GM06990 (cell line): ENCODE data around the gene ZFAND3.
"Not testable (repeated sequence)": the region's sequence is repeated elsewhere in the genome, so short reads cannot be mapped to it uniquely, and the experiment has no call there.

Source experiments
- DNase-seq: peaks from one replicate; pipeline ENCODE4 v3.0.0-alpha.2; 2011; ENCODE audit not compliant: insufficient read length; ENCODE audit errors: extremely low read depth
- H3K27me3 ChIP-seq: replicated peaks from 2 replicates; pipeline ENCODE4 v1.6.0; 2011; ENCODE audit warnings: low read length; ENCODE audit not compliant: control insufficient read depth, insufficient read depth
- H3K36me3 ChIP-seq: 2 replicates; pipeline ENCODE4 v1.5.1; 2011; ENCODE audit warnings: low read length; ENCODE audit not compliant: control insufficient read depth, insufficient read depth
- H3K4me3 ChIP-seq: replicated peaks from 2 replicates; pipeline ENCODE4 v1.5.1; 2011; ENCODE audit warnings: low read depth, mild to moderate bottlenecking, control low read depth, low read length
- TF ChIP-seq, protein P1 (sequence below): IDR thresholded peaks from 2 replicates; pipeline ENCODE4 v1.5.1; 2011; ENCODE audit warnings: low read length, control low read depth, mild to moderate bottlenecking, inconsistent platforms; ENCODE audit not compliant: insufficient read depth, poor library complexity, severe bottlenecking

The ZFAND3 gene

DNA sequence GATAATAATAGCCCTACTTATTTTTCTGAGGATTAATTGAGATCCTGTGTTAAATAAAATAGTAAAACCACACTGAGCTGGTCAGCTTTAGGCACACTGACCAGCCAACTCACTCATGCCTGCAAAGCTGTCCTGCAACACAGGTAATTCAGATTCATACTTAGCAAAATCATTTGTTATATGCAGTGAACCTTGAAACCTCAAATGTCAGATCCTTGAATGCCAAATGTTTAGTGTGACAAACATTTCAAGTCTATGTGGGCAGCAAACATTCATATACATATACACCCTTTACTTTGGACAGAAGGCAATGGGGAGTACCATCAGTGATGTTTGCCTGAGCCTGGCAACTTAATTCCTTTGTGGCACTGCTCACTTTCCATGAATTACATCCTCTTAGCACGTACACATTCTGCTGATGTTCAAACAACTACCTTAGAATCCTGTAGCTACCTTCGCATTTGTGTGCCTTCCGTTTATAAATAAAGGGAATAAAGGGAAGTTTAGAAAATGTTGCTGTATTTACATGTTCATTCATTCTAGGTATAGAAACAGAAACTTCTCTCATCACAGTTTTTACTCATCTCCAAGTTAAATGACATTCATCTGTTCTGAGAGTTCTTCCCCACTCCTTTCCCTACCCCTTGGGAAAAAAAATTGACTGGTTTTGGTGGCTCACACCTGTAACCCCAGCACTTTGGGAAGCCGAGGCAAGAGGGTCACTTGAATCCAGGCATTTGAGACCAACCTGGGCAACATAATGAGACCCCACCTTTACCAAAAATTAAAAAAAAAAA is 140.8 kb downstream of the ZFAND3 start:
- TF ChIP-seq, protein P1, sequence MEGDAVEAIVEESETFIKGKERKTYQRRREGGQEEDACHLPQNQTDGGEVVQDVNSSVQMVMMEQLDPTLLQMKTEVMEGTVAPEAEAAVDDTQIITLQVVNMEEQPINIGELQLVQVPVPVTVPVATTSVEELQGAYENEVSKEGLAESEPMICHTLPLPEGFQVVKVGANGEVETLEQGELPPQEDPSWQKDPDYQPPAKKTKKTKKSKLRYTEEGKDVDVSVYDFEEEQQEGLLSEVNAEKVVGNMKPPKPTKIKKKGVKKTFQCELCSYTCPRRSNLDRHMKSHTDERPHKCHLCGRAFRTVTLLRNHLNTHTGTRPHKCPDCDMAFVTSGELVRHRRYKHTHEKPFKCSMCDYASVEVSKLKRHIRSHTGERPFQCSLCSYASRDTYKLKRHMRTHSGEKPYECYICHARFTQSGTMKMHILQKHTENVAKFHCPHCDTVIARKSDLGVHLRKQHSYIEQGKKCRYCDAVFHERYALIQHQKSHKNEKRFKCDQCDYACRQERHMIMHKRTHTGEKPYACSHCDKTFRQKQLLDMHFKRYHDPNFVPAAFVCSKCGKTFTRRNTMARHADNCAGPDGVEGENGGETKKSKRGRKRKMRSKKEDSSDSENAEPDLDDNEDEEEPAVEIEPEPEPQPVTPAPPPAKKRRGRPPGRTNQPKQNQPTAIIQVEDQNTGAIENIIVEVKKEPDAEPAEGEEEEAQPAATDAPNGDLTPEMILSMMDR, result no peak
- no peaks in the 10 kb centered on the region for H3K27me3 ChIP-seq
- no peaks in the 10 kb centered on the region for H3K36me3 ChIP-seq
- DNase-seq, result peak; percentile 25
- H3K4me3 ChIP-seq, result no peak overlapping the region

DNA sequence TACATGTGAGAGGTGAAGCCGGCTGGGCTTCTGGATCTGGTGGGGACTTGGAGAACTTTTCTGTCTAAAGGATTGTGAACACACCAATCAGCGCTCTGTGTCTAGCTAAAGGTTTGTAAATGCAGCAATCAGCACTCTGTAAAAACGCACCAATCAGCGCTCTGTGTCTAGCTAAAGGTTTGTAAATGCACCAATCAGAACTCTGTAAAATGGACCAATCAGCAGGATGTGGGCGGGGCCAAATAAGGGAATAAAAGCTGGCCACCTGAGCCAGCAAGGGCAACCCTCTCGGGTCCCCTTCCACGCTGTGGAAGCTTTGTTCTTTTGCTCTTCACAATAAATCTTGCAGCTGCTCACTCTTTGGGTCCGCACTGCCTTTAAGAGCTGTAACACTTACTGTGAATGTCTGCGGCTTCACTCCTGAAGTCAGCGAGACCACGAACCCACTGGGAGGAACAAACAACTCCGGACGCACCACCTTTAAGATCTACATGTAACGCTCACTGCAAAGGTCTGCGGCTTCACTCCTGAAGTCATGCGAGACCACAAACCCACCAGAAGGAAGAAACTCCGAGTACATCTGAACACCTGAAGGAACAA is 143.1 kb downstream of the ZFAND3 start:
- H3K4me3 ChIP-seq, DNase-seq, H3K36me3 ChIP-seq, H3K27me3 ChIP-seq: not testable (repeated sequence)

DNA sequence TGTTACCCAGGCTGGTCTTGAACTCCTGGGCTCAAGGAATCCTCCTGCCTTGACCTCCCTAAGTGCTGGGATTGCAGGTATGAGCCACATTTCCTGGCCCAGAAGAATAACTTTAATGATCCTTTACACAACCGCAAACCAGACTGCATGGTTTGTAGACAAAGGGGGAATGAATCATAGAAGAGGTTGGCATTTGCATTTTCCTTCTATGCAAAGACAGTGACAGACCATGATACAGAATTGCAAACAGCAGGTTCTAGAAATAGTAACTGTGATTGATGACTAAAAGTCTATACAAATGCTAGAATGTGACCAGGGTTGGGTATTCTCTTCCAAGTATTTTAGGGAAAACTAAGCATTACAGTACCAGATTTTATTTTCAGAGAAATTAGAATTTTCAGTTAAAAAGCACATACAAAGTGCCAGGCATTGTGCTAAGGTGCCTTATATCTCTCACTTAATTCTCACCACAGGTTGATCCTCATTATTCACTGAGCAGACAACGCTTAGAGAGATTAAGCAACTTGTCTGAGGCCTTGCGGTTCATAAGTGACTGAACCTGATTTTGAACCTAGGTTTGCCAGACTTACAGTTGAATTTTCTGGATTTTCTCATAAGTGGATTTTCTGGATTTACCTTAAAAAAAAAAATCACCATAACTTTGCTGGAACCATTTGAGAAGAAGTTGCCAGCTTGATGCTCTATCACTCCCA is 146.6 kb downstream of the ZFAND3 start:
- Histone ChIP-seq H3K4me3 (no peak overlapping the region), H3K36me3 (no peaks in the 10 kb centered on the region), H3K27me3 (no peaks in the 10 kb centered on the region)
- peak; percentile 52 for DNase-seq
- TF ChIP-seq, protein P1, result no peak

DNA sequence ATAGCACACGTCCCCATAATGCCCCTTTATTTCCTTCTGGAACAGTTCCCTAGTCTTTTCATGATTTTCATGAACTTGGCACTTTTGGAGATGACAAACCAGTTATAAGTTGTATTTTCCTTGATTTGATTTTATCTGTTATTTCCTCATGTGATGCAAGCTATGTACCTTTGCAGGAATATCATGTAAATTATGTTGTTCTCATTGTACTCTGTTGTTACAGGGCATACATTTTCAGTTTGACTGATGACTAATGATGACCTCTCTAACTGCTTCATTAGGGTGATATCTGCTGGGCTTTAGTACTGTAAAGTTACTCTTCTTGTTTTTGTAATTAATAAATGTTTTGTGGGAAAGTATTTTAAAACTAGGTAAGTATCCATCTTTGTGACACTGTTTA is 147.3 kb downstream of the ZFAND3 start:
- Histone ChIP-seq H3K27me3 (no peaks in the 10 kb centered on the region), H3K4me3 (no peak overlapping the region), H3K36me3 (no peaks in the 10 kb centered on the region)
- DNase-seq, result no peak
- TF ChIP-seq, protein P1, result no peak

DNA sequence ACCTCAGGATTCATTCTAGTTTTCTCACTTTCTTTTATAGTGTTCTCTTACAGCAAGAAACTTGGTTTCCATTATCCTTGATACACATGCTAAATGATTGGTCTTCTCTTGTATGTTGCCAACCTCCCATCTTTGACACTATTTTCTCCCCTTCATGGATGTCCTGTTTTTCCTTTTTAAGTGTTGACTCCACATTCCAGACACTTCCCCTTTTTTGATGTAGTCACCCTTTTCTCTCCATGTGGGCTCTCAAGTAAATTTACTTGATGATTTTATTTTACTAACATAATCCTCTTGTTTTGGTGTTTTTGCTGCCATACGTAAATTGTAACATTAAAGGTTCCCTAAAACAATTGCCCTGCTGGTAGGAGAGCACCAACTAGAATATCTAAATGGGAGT is 148.1 kb downstream of the ZFAND3 start:
- no peaks in the 10 kb centered on the region for H3K27me3 ChIP-seq
- H3K36me3 ChIP-seq, result no peaks in the 10 kb centered on the region
- TF ChIP-seq, protein P1, result no peak
- no peak overlapping the region for H3K4me3 ChIP-seq
- DNase-seq, result no peak

DNA sequence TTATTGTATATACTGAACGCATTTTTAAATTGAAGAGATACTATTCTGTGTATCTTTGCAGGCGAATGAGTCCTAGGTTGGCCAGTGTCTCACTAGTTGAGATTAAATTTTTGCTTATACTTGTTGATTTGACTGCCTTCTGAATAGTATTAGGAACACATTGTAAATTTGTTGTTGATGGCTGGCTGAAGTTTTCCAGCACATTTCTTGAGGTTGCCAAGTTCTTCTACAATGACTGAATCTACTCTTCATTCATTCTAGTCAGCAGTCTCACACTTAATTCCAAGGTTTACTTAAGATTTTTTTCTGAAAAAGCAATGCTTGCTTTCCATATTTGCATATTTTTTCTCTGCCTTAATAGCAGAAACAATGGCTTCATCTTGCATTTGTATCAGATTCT is 151.7 kb downstream of the ZFAND3 start:
- Histone ChIP-seq H3K36me3 (peaks cover 3% of the 10 kb centered on the region), H3K27me3 (no peaks in the 10 kb centered on the region), H3K4me3 (no peak overlapping the region)
- no peak for DNase-seq
- TF ChIP-seq, protein P1, result no peak
